ENCODE data around the gene SHISA5. TPM values are rescaled to one million over a fixed set of nuclear protein-coding genes. Genes with fewer than 3 reads are reported as not detected.

SHISA5 gene
- total RNA-seq, 1 experiment from 2014 or later: 174 TPM

DNA sequence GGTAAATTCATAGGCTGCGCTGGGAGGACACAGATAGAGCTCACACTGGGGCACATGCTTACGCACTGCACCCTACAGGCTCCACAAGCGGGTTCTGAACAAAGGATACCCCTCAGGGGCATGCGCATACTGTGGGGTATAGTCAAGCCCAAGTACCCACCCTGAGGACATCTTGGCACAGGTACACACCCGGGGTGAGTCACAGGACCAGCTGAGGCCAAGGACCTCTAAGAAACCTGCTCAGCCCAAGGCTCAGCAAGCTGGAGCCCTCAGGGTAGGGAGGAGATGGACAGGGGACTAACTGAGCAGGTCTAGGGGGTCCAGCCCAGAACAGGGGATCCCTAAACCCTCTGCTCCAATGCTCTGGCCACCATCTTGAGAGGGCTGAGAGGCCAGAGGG is 3.3 kb downstream of the SHISA5 start:
- Histone ChIP-seq H3T11ph (ENCODE audit: low read length) (no peak overlapping the region), H3K9ac (ENCODE audit: extremely low read depth, insufficient read length, low read length) (no peak overlapping the region), H2BK20ac (ENCODE audit: low read depth, low read length, poor library complexity, severe bottlenecking) (no peak overlapping the region), H3K4me1 (ENCODE audit: insufficient read depth, low read length) (peaks cover 4% of the 10 kb centered on the region; the same call in 1 of the 2 replicates), H4K8ac (replicated peaks; ENCODE audit: insufficient read length, low read depth, low read length) (no peak overlapping the region), H3K79me2 (ENCODE audit: insufficient read depth, low read length) (peaks cover 1% of the 10 kb centered on the region; the same call in 1 of the 2 replicates), H4K91ac (ENCODE audit: insufficient read length, low read depth, low read length) (no peak overlapping the region), H3K23ac (ENCODE audit: insufficient read length, low read depth, low read length) (no peak overlapping the region), H3K23me2 (ENCODE audit: insufficient read length, low read depth, low read length, poor library complexity, severe bottlenecking) (peaks cover 11% of the 10 kb centered on the region), H3K56ac (ENCODE audit: insufficient read length, low read depth, low read length) (no peak overlapping the region), H2BK5ac (ENCODE audit: insufficient read length, low read length) (no peak overlapping the region), H3K18ac (ENCODE audit: insufficient read length, low read depth, low read length) (no peak overlapping the region), H2BK120ac (ENCODE audit: low read depth, low read length, poor library complexity, severe bottlenecking) (no peak overlapping the region), H3K27ac (ENCODE audit: insufficient read length, low read depth, low read length) (no peak overlapping the region), H2AFZ (ENCODE audit: low read length) (no peak overlapping the region), H3K9me3 (ENCODE audit: control insufficient read depth, low read depth, low read length) (no peaks in the 10 kb centered on the region), H3K4me2 (ENCODE audit: insufficient read depth, insufficient read length, low read length) (no peak overlapping the region), H3K4ac (ENCODE audit: low read depth, low read length) (no peak overlapping the region), H3K79me1 (ENCODE audit: insufficient read depth, low read depth, low read length, poor library complexity, severe bottlenecking) (no peaks in the 10 kb centered on the region), H3K27me3 (ENCODE audit: insufficient read depth, low read length) (no peaks in the 10 kb centered on the region), H4K5ac (ENCODE audit: insufficient read length, low read depth, low read length) (no peak overlapping the region), H2AK5ac (ENCODE audit: insufficient read length, low read length) (no peak overlapping the region), H2BK15ac (ENCODE audit: low read depth, low read length) (no peak overlapping the region), H3K14ac (ENCODE audit: insufficient read depth, low read length) (no peak overlapping the region; the same call in 1 of the 2 replicates), H2BK12ac (ENCODE audit: insufficient read length, low read depth, low read length) (no peak overlapping the region), H4K20me1 (ENCODE audit: control insufficient read depth, insufficient read depth, insufficient read length) (no peaks in the 10 kb centered on the region)
- Mint-ChIP-seq H3K27ac (peak overlapping the region in 1 of 3 experiments; percentile 63; a peak in 2 of 7 replicates), H3K4me3 (no peak overlapping the region), H3K36me3 (ENCODE audit: insufficient read depth in 1 of 3, low read depth in 3 of 3) (peaks cover 18 to 28% (median 28%) of the 10 kb centered on the region in 3 experiments), H3K27me3 (ENCODE audit: low read depth) (peaks cover 8% of the 10 kb centered on the region), H3K4me1 (peaks cover 25 to 29% of the 10 kb centered on the region in 2 experiments), H3K9me3 (peaks cover 10% of the 10 kb centered on the region in 2 experiments; a peak in 4 of 5 replicates)
- no CpG with 5 or more reads among the region's 5 CpGs for WGBS (ENCODE audit: extremely low coverage, insufficient read length, low lambda C conversion rate)
- TF ChIP-seq, protein P1, sequence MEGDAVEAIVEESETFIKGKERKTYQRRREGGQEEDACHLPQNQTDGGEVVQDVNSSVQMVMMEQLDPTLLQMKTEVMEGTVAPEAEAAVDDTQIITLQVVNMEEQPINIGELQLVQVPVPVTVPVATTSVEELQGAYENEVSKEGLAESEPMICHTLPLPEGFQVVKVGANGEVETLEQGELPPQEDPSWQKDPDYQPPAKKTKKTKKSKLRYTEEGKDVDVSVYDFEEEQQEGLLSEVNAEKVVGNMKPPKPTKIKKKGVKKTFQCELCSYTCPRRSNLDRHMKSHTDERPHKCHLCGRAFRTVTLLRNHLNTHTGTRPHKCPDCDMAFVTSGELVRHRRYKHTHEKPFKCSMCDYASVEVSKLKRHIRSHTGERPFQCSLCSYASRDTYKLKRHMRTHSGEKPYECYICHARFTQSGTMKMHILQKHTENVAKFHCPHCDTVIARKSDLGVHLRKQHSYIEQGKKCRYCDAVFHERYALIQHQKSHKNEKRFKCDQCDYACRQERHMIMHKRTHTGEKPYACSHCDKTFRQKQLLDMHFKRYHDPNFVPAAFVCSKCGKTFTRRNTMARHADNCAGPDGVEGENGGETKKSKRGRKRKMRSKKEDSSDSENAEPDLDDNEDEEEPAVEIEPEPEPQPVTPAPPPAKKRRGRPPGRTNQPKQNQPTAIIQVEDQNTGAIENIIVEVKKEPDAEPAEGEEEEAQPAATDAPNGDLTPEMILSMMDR (conservative IDR thresholded peaks at IDR 0.05): no peak
- no peak for DNase-seq

Data from H9 (cell line).